HepG2 (cell line): Measurements from ENCODE around the gene USP35.

Experiments used
- CBX2 ChIP-seq, 2 experiments: fragments of 200-600 bp in 1 of 2; sonication (generic); formaldehyde crosslinking in 1 of 2; IDR thresholded peaks; 2 replicates each; pipeline versions ENCODE4 v1.7.0 to v1.8.1; 2018 to 2022; ENCODE audit warnings: low read depth in 2 of 2, low read length in 1 of 2, mild to moderate bottlenecking in 1 of 2, missing genetic modification reagents in 1 of 2
- CHCHD3 ChIP-seq: sonication (generic); formaldehyde crosslinking; IDR thresholded peaks from 2 replicates; pipeline ENCODE4 v1.8.0; 2022; ENCODE audit warnings: mild to moderate bottlenecking, missing genetic modification reagents, moderate library complexity
- GZF1 ChIP-seq: sonication (generic); formaldehyde crosslinking; IDR thresholded peaks from 2 replicates; pipeline ENCODE4 v1.5.1; 2020; ENCODE audit warnings: mild to moderate bottlenecking, missing genetic modification reagents
- KDM5A ChIP-seq: fragments of 200-600 bp; sonication (generic); IDR thresholded peaks from 2 replicates; pipeline ENCODE4 v1.7.0; 2018; ENCODE audit warnings: antibody characterized with exemption, mild to moderate bottlenecking, low read length, borderline replicate concordance
- SNRNP70 ChIP-seq: fragments of 200-400 bp; formaldehyde crosslinking; IDR thresholded peaks from 2 replicates; pipeline ENCODE4 v1.6.1; 2017; ENCODE audit warnings: mild to moderate bottlenecking, low read depth, low read length, moderate library complexity
- ZNF609 ChIP-seq: sonication (generic); formaldehyde crosslinking; IDR thresholded peaks from 2 replicates; pipeline ENCODE4 v1.4.0; 2020; ENCODE audit warnings: mild to moderate bottlenecking, missing genetic modification reagents, borderline replicate concordance
- ZNF772 ChIP-seq: sonication (generic); formaldehyde crosslinking; IDR thresholded peaks from 2 replicates; pipeline ENCODE4 v1.5.0; 2020; ENCODE audit warnings: mild to moderate bottlenecking, missing genetic modification reagents
- ZNF792 ChIP-seq: IDR thresholded peaks from 2 replicates; pipeline ENCODE4 v1.6.1; 2016

- TF ChIP-seq KDM5A (no peak), ZNF772 (CRISPR knock-in tag) (no peak), SNRNP70 (no peak), ZNF609 (no peak), GZF1 (no peak), CHCHD3 (CRISPR knock-in tag) (no peak), CBX2 (IDR thresholded peaks at IDR 0.05; ENCODE audit: low read depth, low read length) (no peak), CBX2 (CRISPR knock-in tag; IDR thresholded peaks at IDR 0.05; ENCODE audit: low read depth) (no peak), ZNF792 (CRISPR knock-in tag) (no peak)
Observed at GRCh38 chr11:78250099-78250498, 61.4 kb downstream of the USP35 start.
